Stimulated activated CD4-positive, alpha-beta T cell treated with anti-CD3 and anti-CD28 coated beads, Interleukin-4, amount 100 ng/mL, for 24 hours (primary cell): ENCODE measurements around the gene FANCG.

Experiments
- DNase-seq: peaks from one replicate; pipeline ENCODE4 v3.0.0-alpha.2; 2020

FANCG gene

GRCh38 chr9:35079426-35080341 is at the start of gene FANCG:
Gene FANCG (minus strand): TSS chr9:35079942. CDS start chr9:35079524, 418 bp downstream.
- DNase-seq = peak; percentile 86

GRCh38 chr9:35116898-35117551 is 37.3 kb upstream of the FANCG start:
- DNase-seq = peak; percentile 93

GRCh38 chr9:35116539-35116897 is 36.8 kb upstream of the FANCG start:
- DNase-seq = no peak

GRCh38 chr9:35115680-35116538 is 36.2 kb upstream of the FANCG start, which contains the start of gene ATOSB:
Gene ATOSB (minus strand): TSS chr9:35115862. CDS start chr9:35108274, 7,588 bp downstream.
- peak; percentile 94 for DNase-seq

GRCh38 chr9:35114840-35115628 is 35.3 kb upstream of the FANCG start:
- no peak for DNase-seq

GRCh38 chr9:35114113-35114839 is 34.5 kb upstream of the FANCG start:
- DNase-seq = peak; percentile 70

- DNase-seq = no peak
Observed at GRCh38 chr9:35112257-35113020, 32.7 kb upstream of the FANCG start.

- DNase-seq = peak; percentile 97
Observed at GRCh38 chr9:35111001-35111933, 31.5 kb upstream of the FANCG start.

- no peak for DNase-seq
Observed at GRCh38 chr9:35110327-35110761, 30.6 kb upstream of the FANCG start.

- DNase-seq = no peak
Observed at GRCh38 chr9:35108946-35109575, 29.3 kb upstream of the FANCG start.

- DNase-seq = no peak
Observed at GRCh38 chr9:35108461-35108860, 28.7 kb upstream of the FANCG start.

- no peak for DNase-seq
Observed at GRCh38 chr9:35107297-35108290, 27.9 kb upstream of the FANCG start.

- DNase-seq = no peak
Observed at GRCh38 chr9:35106343-35106730, 26.6 kb upstream of the FANCG start.

GRCh38 chr9:35105571-35106342 is 26.0 kb upstream of the FANCG start:
- no peak for DNase-seq

- DNase-seq = no peak
Observed at GRCh38 chr9:35105126-35105525, 25.4 kb upstream of the FANCG start.

- no peak for DNase-seq
Observed at GRCh38 chr9:35104586-35104985, 24.8 kb upstream of the FANCG start.

GRCh38 chr9:35103660-35104191 is 24.0 kb upstream of the FANCG start:
- DNase-seq = no peak
